Activated CD4-positive, alpha-beta T cell treated with anti-CD3 and anti-CD28 coated beads, Interleukin-2, amount 10 ng/mL, durations not matched to agents 7 days and 5 days (primary cell): ENCODE results near the gene FBXW8. TPM values are rescaled to one million over a fixed set of nuclear protein-coding genes. Genes with fewer than 3 reads are reported as not detected.

ENCODE experiments used
- CTCF ChIA-PET: fragments of 350-600 bp; sonication (Branson Sonifier 250); formaldehyde crosslinking; loops from one replicate; lab custom pipeline; 2021; ENCODE audit warnings: antibody characterized with exemption; lab: Charles Lee
- POLR2A ChIA-PET: fragments of 350-600 bp; sonication (Branson Sonifier 250); formaldehyde crosslinking; loops from one replicate; lab custom pipeline; 2021; ENCODE audit warnings: antibody characterized with exemption; lab: Charles Lee
- DNase-seq: peaks from one replicate; pipeline ENCODE4 v3.0.0-alpha.2; 2020
- H3K27ac Mint-ChIP-seq: one replicate; pipeline ENCODE4 v1.8.0; 2021; ENCODE audit warnings: mild to moderate bottlenecking, moderate library complexity, mixed read lengths
- H3K27me3 Mint-ChIP-seq: one replicate; pipeline ENCODE4 v1.8.0; 2021; ENCODE audit warnings: mixed read lengths
- H3K36me3 Mint-ChIP-seq: one replicate; pipeline ENCODE4 v1.8.0; 2021; ENCODE audit warnings: low read depth, mixed read lengths
- H3K4me1 Mint-ChIP-seq: one replicate; pipeline ENCODE4 v1.8.0; 2021; ENCODE audit warnings: mixed read lengths
- H3K4me3 Mint-ChIP-seq: one replicate; pipeline ENCODE4 v1.8.0; 2021; ENCODE audit warnings: mild to moderate bottlenecking, moderate library complexity, mixed read lengths
- H3K9me3 Mint-ChIP-seq: one replicate; pipeline ENCODE4 v1.8.0; 2021; ENCODE audit warnings: mixed read lengths
- total RNA-seq, 2 experiments: library from RNA; stranded (reverse); gene quantifications; one replicate each; pipeline ENCODE4 v1.2.3, GENCODE V29; 2021

The FBXW8 gene
- total RNA-seq, 2 experiments from 2014 or later: 12.5 to 13.2 TPM

DNA sequence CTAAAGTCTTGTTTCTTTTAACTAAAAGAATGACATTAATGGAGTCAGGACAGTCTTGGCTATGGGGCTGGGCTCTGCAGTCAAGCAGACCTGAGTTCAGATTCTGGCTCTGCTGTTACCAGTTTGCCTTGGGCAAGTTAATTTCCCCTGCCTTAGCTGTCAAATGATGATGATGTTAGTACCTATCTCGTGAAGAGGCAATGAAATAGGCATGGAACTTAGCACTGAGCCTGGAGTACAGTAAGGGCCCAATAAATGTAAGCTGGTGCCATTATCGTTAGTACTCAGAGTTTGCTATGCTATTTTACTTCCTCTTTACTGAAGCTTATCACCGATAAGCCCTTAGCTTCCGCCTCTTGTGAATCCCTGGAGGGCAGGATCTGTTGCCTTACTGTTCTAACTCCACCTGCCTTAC lies 8.5 kb downstream of the FBXW8 start:
- POLR2A ChIA-PET: no interaction called here
- Mint-ChIP-seq H3K9me3 (peaks cover 5% of the 10 kb centered on the region), H3K4me3 (no peak overlapping the region), H3K4me1 (peaks cover 86% of the 10 kb centered on the region), H3K27ac (no peak overlapping the region), H3K27me3 (no peaks in the 10 kb centered on the region), H3K36me3 (peaks cover 47% of the 10 kb centered on the region)
- no peak for DNase-seq
- CTCF ChIA-PET: interaction anchor here (1.1 kb wide), 1 partner anchor 13 kb away, joined by 3 read pairs; no protein-coding TSS in a partner anchor

DNA sequence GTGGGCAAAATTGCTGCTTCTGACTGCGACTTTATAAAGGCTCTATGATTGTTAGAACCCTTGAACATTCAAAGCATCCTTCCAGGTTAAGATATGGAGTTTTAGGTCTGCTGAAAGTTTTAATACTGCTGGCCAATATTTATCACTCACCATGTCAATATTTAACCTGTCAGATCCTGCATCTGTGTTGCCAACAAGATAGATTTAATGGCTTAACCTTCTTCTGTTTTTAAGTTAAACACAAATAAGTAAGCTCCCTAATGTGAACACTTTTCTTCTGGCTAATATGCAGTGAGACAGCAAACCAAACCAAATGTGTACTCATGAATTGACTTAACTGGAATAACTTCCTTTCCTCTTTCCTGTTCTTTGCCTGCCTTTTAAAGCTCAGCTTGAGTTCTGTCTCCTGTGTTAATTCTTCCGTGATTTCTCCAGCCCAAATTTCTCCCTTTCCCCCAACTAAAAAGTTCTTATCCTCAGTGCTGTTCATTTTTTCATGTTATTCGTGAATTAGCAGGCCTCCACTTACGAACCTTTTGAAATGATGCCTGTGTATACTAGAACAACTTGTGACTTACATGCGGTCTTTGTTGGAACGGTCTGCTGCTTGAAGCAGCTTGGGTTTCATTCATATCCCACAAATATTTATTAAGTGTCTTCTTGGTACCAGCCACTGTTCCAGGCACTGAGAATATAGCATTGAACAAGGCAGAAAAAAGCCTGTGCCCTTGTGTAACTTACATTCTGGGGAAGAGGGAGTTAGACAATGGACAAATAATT lies 9.1 kb downstream of the FBXW8 start:
- CTCF ChIA-PET: interaction anchor here (1.1 kb wide), 1 partner anchor 12 kb away, joined by 3 read pairs; no protein-coding TSS in a partner anchor
- no peaks in the 10 kb centered on the region for H3K27me3 Mint-ChIP-seq
- no peak overlapping the region for H3K4me3 Mint-ChIP-seq
- no peak overlapping the region for H3K27ac Mint-ChIP-seq
- peaks cover 91% of the 10 kb centered on the region for H3K4me1 Mint-ChIP-seq
- DNase-seq: no peak
- POLR2A ChIA-PET: no interaction called here
- peaks cover 48% of the 10 kb centered on the region for H3K36me3 Mint-ChIP-seq
- H3K9me3 Mint-ChIP-seq: peaks cover 5% of the 10 kb centered on the region

DNA sequence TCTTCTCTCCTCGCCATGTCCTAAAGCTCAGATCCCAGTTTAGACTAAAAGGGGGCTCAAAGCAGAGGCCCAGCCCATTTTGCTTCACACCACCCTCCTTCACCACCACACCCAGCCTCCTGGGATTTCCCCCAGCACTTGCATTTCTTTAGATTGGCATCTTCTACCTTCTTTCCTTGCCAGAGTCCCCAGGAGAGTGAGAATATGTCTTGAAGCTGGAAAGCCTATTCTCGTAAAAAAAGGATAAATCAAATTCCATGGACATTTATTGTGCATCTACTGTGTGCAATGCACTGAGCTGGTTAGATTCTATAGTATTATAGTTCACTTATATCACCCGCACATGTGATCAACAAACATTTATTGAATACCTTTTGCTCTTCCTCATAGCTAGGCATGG lies 10.2 kb downstream of the FBXW8 start:
- ChIA-PET POLR2A (no interaction called here), CTCF (interaction anchor here (0.5 to 0.6 kb wide), 2 partner anchors 103 to 213 kb away, joined by 3 to 4 read pairs; no protein-coding TSS in a partner anchor)
- Mint-ChIP-seq H3K9me3 (peaks cover 2% of the 10 kb centered on the region), H3K36me3 (peaks cover 45% of the 10 kb centered on the region), H3K27me3 (no peaks in the 10 kb centered on the region), H3K4me3 (no peak overlapping the region), H3K27ac (peak overlapping the region; percentile 76), H3K4me1 (peaks cover 91% of the 10 kb centered on the region)
- no peak for DNase-seq

DNA sequence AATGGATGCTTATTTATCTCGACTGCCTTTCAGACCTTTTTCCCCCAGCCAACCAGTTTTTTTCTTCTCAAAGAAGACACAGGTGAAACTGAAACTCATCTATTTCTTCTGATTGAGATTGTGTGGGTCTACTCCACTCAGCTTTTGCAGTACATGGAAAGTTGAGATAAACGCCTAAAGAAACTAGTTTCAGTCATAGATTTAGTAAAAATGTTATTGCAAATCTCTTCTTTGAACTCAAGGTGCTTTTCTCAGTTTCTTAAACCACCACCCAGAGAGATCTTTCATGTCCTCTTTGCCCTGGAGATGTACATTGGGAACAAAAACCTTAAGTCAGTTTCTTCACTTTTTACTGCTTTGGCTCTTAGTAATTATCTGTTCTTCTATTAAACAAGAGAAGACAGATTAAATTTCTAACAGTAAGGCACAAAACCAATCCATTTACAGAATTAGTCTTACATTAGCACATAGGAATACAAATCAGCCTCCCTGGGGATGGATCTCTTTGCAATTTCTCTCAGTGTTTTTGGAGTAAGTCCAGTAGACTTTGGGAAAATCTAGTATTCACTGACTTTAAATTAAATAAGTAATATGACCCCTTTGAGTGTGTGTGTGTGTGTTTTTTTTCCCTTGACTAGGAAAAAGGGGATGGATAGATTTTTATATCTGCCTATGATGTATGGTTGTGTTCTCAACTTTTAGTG lies 11.6 kb downstream of the FBXW8 start:
- ChIA-PET CTCF (no interaction called here), POLR2A (no interaction called here)
- Mint-ChIP-seq H3K27ac (peak overlapping the region; percentile 91), H3K4me3 (peak overlapping the region; percentile 39), H3K36me3 (peaks cover 45% of the 10 kb centered on the region), H3K27me3 (no peaks in the 10 kb centered on the region), H3K4me1 (peaks cover 90% of the 10 kb centered on the region), H3K9me3 (no peaks in the 10 kb centered on the region)
- DNase-seq: peak; percentile 37

DNA sequence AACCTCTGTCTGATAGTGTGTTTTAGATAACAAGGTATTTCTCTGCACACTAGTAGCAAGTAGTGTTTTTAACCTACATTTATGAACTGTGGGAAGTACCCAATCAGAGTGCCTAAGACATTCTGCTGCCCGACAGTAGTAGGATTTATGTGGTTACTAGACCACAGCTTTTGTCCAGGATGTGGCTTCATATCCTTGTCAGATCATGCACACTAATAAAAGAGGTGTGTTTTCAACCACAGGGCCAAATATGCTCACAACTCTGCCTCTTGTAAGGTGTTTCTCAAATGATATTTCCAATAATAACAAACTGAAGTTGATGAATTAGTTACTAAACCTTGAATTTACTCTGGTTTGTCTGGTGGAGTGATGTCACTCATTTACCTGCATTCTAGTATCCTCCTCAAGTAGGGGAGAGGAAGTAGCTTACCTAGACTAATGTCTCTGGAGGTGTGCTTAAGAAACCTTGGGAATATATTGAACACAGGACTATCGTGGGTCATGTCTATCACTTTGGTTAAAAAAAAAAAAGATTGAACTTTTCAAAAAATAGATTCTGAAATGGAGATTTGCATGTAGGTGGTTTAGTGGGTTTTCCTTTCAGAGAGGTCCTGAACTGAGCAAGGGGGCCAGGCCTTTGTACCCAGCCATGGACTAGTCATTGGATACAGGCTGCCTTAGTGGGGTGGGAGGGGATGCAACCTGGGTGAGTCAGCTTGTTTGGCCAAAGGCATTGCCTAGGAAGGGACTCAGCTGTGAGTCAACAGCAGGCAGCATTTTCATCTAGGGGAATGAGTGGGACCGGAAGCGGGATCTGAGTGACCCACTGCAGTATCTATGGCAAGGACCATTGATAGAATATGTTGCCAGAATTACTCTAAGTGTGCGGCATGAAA lies 14.1 kb downstream of the FBXW8 start:
- ChIA-PET POLR2A (no interaction called here), CTCF (interaction anchor here (0.7 to 1.2 kb wide), 2 partner anchors 11 to 930 kb away, joined by 4 to 5 read pairs; no protein-coding TSS in a partner anchor)
- Mint-ChIP-seq H3K4me1 (peaks cover 71% of the 10 kb centered on the region), H3K27ac (peak overlapping the region; percentile 86), H3K4me3 (peak overlapping the region; percentile 70), H3K9me3 (no peaks in the 10 kb centered on the region), H3K27me3 (no peaks in the 10 kb centered on the region), H3K36me3 (peaks cover 51% of the 10 kb centered on the region)
- peak; percentile 87 for DNase-seq

DNA sequence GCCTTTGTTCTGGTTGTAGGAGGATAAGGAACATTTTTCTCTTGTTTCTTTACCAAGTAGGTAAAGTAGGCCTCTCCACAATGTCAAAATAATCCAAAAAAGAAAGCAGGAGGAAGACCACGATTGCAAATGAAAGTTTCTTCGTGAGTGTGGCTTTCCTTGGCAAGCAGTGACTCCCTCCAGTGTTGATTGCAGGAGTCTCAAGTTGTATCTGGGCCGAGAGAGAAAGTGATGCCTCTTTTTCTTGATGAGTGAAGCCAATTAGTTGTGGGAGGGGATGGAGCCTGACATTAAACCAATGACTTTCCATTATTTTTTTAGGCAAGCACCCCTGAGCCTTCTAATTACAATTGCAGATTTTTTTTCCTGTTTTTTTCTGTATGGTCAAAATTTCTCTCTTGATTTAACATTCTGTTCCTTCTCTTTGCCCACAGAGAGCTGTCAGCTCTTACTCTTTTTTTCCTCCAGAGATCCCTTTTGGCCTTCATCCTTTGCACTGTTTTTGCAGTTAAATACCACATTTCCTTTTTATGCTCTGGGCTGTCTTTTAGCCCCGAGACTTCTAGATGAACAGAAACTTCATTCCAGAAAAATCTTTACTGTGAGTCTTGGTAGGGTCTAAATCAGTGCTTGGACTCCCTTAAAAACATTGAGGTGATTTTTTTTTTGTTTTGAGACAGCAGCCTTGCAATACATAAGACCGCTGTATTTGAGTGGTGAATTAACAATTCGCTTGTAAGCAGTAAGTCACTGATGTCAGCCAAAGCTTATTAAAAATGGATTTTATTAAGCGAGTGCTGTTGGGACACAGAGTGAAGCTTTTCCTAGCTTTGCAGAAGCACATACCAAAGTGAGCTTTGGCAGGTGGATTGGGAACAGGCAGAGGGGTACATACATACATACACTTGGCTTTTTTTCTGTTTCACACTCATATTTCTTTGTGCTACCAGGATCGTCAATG lies 15.8 kb downstream of the FBXW8 start:
- H3K9me3 Mint-ChIP-seq: no peaks in the 10 kb centered on the region
- no peaks in the 10 kb centered on the region for H3K27me3 Mint-ChIP-seq
- H3K27ac Mint-ChIP-seq: peak overlapping the region; percentile 47
- peaks cover 56% of the 10 kb centered on the region for H3K36me3 Mint-ChIP-seq
- POLR2A ChIA-PET: interaction anchor here (0.6 kb wide), 1 partner anchor 156 kb away, joined by 3 read pairs; no protein-coding TSS in a partner anchor
- no peak overlapping the region for H3K4me3 Mint-ChIP-seq
- CTCF ChIA-PET: no interaction called here
- DNase-seq: no peak
- H3K4me1 Mint-ChIP-seq: peaks cover 57% of the 10 kb centered on the region

DNA sequence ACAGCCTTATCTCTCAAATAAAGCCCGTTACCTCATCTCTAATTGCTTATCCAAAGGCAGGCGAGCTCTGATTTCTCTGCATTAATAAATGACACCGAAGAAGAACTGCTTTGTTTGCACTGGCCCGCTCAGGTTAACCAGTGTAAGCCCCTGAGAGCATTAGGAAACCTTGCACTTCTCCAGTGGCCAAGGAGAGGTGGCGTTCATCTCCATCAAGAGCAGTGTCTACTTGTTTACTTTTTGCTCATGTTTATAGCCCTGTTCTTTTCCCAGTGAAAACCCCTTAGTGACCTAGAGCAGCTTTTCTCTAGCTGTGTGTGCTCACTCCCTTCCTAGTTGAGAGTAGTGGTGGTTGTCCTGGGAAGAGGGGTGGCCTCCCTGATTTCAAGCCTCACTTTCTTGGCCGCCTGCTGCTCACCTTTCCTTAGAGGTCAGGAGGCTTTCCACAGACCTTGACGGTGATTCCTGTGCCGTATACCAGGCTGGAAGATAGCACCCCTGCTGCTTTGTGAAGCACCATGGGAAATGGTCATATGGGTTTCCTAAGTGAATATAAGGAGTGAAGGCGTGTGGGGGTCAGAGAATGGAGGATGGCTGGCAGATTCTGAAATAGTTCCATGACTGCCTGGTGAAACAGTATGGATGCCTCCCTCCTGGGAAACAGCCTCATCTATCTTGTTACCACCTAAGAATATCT lies 16.6 kb downstream of the FBXW8 start:
- CTCF ChIA-PET: no interaction called here
- POLR2A ChIA-PET: no interaction called here
- no peak overlapping the region for H3K27ac Mint-ChIP-seq
- H3K36me3 Mint-ChIP-seq: peaks cover 63% of the 10 kb centered on the region
- H3K4me3 Mint-ChIP-seq: no peak overlapping the region
- peaks cover 50% of the 10 kb centered on the region for H3K4me1 Mint-ChIP-seq
- H3K27me3 Mint-ChIP-seq: no peaks in the 10 kb centered on the region
- DNase-seq: no peak
- H3K9me3 Mint-ChIP-seq: no peaks in the 10 kb centered on the region

DNA sequence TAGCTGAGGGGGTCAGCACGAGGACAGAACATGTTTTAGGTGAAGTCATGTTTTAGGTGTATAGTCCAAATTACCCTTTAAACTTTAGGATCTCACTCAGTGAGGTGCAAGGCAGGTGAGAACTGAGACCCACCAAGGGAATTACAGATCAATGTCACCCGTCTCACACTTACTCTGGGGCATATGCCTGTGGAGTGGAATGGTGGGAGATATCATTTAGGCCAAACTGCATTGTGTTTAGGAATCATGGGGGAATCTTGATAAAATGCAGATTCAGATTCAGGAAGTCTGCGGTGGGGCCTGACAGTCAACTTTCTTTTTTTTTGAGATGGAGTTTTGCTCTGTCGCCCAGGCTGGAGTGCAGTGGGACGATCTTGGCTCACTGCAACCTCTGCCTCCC lies 17.8 kb downstream of the FBXW8 start:
- ChIA-PET POLR2A (no interaction called here), CTCF (interaction anchor here (1.4 to 1.6 kb wide), 2 partner anchors 13 to 17 kb away, joined by 3 read pairs; no protein-coding TSS in a partner anchor)
- Mint-ChIP-seq H3K27ac (no peak overlapping the region), H3K9me3 (no peaks in the 10 kb centered on the region), H3K4me1 (peaks cover 41% of the 10 kb centered on the region), H3K27me3 (no peaks in the 10 kb centered on the region), H3K36me3 (peaks cover 67% of the 10 kb centered on the region), H3K4me3 (no peak overlapping the region)
- DNase-seq: no peak

DNA sequence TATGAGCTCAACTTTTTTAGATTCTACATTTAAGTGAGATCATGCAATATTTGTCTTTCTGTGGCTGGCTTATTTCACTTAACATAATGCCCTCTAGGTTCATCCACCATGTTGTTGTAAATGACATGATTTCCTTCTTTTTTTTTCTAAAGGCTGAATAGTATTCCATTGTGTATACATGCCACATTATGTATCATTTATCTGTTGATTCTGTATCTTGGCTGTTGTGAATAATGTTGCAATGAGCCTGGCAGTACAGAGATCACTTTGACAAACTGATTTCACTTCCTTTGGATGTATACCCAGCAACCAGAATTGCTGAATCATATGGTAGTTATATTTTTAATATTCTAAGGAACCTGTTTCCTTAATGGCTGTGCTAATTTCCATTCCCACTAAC lies 19.1 kb downstream of the FBXW8 start:
- ChIA-PET POLR2A (interaction anchor here (0.6 kb wide), 1 partner anchor 58 kb away, joined by 3 read pairs; no protein-coding TSS in a partner anchor), CTCF (interaction anchor here (1.4 to 1.6 kb wide), 2 partner anchors 15 to 16 kb away, joined by 3 read pairs; no protein-coding TSS in a partner anchor)
- Mint-ChIP-seq H3K4me1 (peaks cover 28% of the 10 kb centered on the region), H3K4me3 (no peak overlapping the region), H3K27me3 (no peaks in the 10 kb centered on the region), H3K9me3 (no peaks in the 10 kb centered on the region), H3K27ac (no peak overlapping the region), H3K36me3 (peaks cover 71% of the 10 kb centered on the region)
- no peak for DNase-seq

DNA sequence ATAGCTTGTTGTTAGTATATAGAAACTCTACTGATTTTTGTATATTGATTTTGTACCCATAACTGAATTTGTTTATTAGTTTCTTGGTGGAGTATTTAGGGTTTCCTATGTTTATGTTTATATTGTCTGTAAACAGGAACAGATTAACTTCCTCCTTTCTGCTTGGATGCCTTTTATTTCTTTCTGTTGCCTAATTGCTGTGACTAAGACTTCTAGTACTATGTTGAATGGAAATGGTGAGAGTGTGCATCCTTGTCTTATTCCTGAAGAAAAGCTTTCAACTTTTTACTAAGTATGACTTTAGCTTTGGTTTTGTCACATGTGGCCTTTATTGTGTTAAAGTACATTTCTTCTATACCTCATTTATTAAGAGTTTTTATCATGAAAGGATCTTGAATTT lies 20.9 kb downstream of the FBXW8 start:
- Mint-ChIP-seq H3K27ac (no peak overlapping the region), H3K36me3 (peaks cover 72% of the 10 kb centered on the region), H3K9me3 (no peaks in the 10 kb centered on the region), H3K4me1 (peaks cover 10% of the 10 kb centered on the region), H3K27me3 (no peaks in the 10 kb centered on the region), H3K4me3 (no peak overlapping the region)
- ChIA-PET CTCF (interaction anchor here (1.3 to 1.6 kb wide), 2 partner anchors 11 to 12 kb away, joined by 3 to 4 read pairs; no protein-coding TSS in a partner anchor), POLR2A (interaction anchor here (0.7 kb wide), 1 partner anchor 24 kb away, joined by 4 read pairs; no protein-coding TSS in a partner anchor)
- DNase-seq: no peak

DNA sequence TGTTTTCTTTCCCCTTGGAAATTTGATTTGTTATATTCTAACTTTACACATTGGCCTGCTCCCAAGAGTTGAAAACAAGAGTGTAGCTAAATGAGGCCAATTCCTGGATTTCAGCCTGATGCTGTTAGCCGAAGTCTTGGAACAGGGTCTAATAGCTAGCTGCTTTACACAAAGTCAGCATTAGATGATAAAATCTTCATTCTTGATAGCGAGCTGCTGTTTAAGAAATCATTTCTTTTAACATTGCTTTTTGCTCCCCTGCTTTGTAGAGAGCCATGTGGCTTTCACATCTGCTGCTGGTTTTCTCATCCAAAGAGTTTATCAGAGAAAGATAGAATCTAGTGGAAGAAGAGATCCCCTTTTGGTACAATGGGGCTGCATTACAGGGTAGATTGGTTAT lies 22.3 kb downstream of the FBXW8 start:
- H3K27ac Mint-ChIP-seq: no peak overlapping the region
- POLR2A ChIA-PET: no interaction called here
- H3K36me3 Mint-ChIP-seq: peaks cover 67% of the 10 kb centered on the region
- no peaks in the 10 kb centered on the region for H3K9me3 Mint-ChIP-seq
- no peak overlapping the region for H3K4me3 Mint-ChIP-seq
- no peaks in the 10 kb centered on the region for H3K27me3 Mint-ChIP-seq
- DNase-seq: no peak
- peaks cover 6% of the 10 kb centered on the region for H3K4me1 Mint-ChIP-seq
- CTCF ChIA-PET: interaction anchor here (0.7 kb wide), 1 partner anchor 29 kb away, joined by 3 read pairs; no protein-coding TSS in a partner anchor
